GM12891 (cell line): ENCODE results near the gene CACNA1I.

Experiments used
- POLR2A ChIP-seq: IDR thresholded peaks from 2 replicates; pipeline ENCODE4 v1.6.1; 2011; ENCODE audit warnings: low read depth, low read length, control low read depth
- POLR2AphosphoS5 ChIP-seq: IDR thresholded peaks from 2 replicates; pipeline ENCODE4 v1.6.1; 2011; ENCODE audit warnings: low read depth, low read length, control low read depth
- POU2F2 ChIP-seq: IDR thresholded peaks from 2 replicates; pipeline ENCODE4 v1.6.1; 2011; ENCODE audit warnings: low read depth, mild to moderate bottlenecking, control low read depth, low read length, moderate library complexity

- TF ChIP-seq POLR2AphosphoS5 (no peak), POLR2A (no peak), POU2F2 (no peak)
Observed at GRCh38 chr22:39700565-39700964, 130.0 kb downstream of the CACNA1I start.
